Body of pancreas (tissue), 4 donors: ENCODE results near the gene PAPPA2.

Experiments
- POLR2A ChIP-seq, 3 donors: fragments of 450-650 bp; IDR thresholded peaks; one replicate each; pipeline ENCODE4 v1.6.1; 2016; ENCODE audit warnings: antibody characterized with exemption in 3 of 3, mild to moderate bottlenecking in 2 of 3
- TF ChIP-seq, protein P1 (sequence below), 7 experiments: fragments of 450-650 bp in 4 of 7; fragments of 200-600 bp in 3 of 7; sonication (generic) in 3 of 7; IDR thresholded peaks; one replicate each; pipeline ENCODE4 v1.5.1; 2016 to 2019; ENCODE audit warnings: antibody characterized with exemption in 7 of 7

DNA sequence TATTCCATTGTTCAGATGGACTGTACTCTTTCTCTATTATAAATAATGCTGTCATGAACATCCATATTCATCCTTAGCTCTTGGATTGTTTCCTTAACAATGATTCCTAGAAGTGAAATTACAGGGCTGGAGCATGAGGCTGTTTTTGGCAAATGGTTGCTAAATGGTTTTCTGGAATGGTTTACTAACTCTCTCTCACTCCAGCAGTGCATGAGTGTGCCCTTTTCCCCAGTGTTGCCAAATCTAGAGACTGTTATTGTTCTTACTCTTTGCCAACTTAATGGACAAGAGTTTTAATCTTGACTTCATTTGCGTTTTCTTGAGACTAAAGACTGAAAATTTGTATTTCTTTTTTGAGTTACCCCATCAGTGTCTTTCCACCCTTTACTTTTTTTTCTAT lies 113.0 kb downstream of the PAPPA2 start:
- no peak for TF ChIP-seq POLR2A (IDR thresholded peaks at IDR 0.05)
- TF ChIP-seq, protein P1, sequence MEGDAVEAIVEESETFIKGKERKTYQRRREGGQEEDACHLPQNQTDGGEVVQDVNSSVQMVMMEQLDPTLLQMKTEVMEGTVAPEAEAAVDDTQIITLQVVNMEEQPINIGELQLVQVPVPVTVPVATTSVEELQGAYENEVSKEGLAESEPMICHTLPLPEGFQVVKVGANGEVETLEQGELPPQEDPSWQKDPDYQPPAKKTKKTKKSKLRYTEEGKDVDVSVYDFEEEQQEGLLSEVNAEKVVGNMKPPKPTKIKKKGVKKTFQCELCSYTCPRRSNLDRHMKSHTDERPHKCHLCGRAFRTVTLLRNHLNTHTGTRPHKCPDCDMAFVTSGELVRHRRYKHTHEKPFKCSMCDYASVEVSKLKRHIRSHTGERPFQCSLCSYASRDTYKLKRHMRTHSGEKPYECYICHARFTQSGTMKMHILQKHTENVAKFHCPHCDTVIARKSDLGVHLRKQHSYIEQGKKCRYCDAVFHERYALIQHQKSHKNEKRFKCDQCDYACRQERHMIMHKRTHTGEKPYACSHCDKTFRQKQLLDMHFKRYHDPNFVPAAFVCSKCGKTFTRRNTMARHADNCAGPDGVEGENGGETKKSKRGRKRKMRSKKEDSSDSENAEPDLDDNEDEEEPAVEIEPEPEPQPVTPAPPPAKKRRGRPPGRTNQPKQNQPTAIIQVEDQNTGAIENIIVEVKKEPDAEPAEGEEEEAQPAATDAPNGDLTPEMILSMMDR (IDR thresholded peaks at IDR 0.05), result no peak
